DOHH2 (cell line): ENCODE measurements around the gene OR4D9.

Experiments used
- CTCF ChIP-seq: fragments of 200-600 bp; sonication (generic); IDR thresholded peaks from one replicate; pipeline ENCODE4 v1.5.1; 2014; ENCODE audit warnings: antibody characterized with exemption, mild to moderate bottlenecking, low read depth, low read length; ENCODE audit not compliant: poor library complexity, severe bottlenecking
- EZH2phosphoT487 ChIP-seq: fragments of 200-600 bp; sonication (generic); IDR thresholded peaks from 2 replicates; pipeline ENCODE4 v1.6.1; 2017; ENCODE audit warnings: borderline replicate concordance, mild to moderate bottlenecking, antibody characterized with exemption, low read length, moderate library complexity, mixed read lengths

- TF ChIP-seq CTCF = no peak
- no peak for TF ChIP-seq EZH2phosphoT487
Measured at GRCh38 chr11:59562292-59562691, 51.0 kb downstream of the OR4D9 start.
